HCT116 (cell line): ENCODE results near the gene PPP1R1C. TPM values are rescaled to one million over a fixed set of nuclear protein-coding genes. Genes with fewer than 3 reads are reported as not detected.

Experiments used
- ATAC-seq: fragments of 200-7000 bp; cut with Tn5 transposase; 2 replicates; pipeline ENCODE4 v1.9.1; 2020; ENCODE audit warnings: mild to moderate bottlenecking, moderate library complexity
- BruUV-seq: library from RNA; stranded (reverse); fragments of 400-500 nt; replicated peaks from 2 replicates; lab custom pipeline; 2021; lab: Mats Ljungman, UMichigan
- CTCF ChIA-PET: fragments of 300-600 bp; sonication (Branson Sonifier 250); formaldehyde crosslinking; loops from one replicate; lab custom pipeline; 2021; ENCODE audit warnings: antibody characterized with exemption; lab: Charles Lee
- POLR2A ChIA-PET: fragments of 300-600, 350-600 bp; sonication (Branson Sonifier 250); formaldehyde crosslinking; loops from one replicate; lab custom pipeline; 2021; ENCODE audit warnings: antibody characterized with exemption; lab: Charles Lee
- RAD21 ChIA-PET, 2 experiments: fragments of 300-600 bp; sonication (Branson Sonifier 250); formaldehyde crosslinking; loops; one replicate each; lab custom pipeline; 2023; ENCODE audit warnings: low total read pairs in 2 of 2; ENCODE audit not compliant: uncharacterized antibody in 2 of 2, unreplicated experiment in 2 of 2, low non-redundant PET in 1 of 2; lab: Charles Lee
- DNase-seq: peaks from one replicate; pipeline ENCODE4 v3.0.0-alpha.2; 2010; ENCODE audit warnings: low read depth, low spot score
- H2AFZ ChIP-seq: fragments of 200-600 bp; shearing (Covaris generic), sonication (generic); 2 replicates; pipeline ENCODE4 v1.6.1; 2017; ENCODE audit warnings: low read depth, mixed run types, mixed read lengths, antibody characterized with exemption, low read length; ENCODE audit not compliant: poor library complexity, severe bottlenecking
- H3K27ac ChIP-seq: 2 replicates; pipeline ENCODE4 v1.5.1; 2012; ENCODE audit warnings: low read depth, low read length
- H3K27me3 ChIP-seq: fragments of 200-600 bp; sonication (generic); 2 replicates; pipeline ENCODE4 v1.6.1; 2016; ENCODE audit warnings: mixed run types, low read length, mixed read lengths; ENCODE audit not compliant: insufficient read depth
- H3K36me3 ChIP-seq, 2 experiments: fragments of 200-500 bp in 1 of 2; fragments of 200-600 bp in 1 of 2; sonication (Bioruptor generic) in 1 of 2; sonication (generic) in 1 of 2; 2 replicates each; pipeline versions ENCODE4 v1.5.1 to v1.6.1; 2014 to 2016; ENCODE audit warnings: low read length in 2 of 2, inconsistent platforms in 1 of 2, mixed read lengths in 1 of 2, mixed run types in 1 of 2; ENCODE audit not compliant: insufficient read depth in 2 of 2, control insufficient read depth in 1 of 2
- H3K4me1 ChIP-seq, 2 experiments: fragments of 200-600 bp in 1 of 2; sonication (generic) in 1 of 2; 2 replicates each; pipeline versions ENCODE4 v1.5.1 to v1.6.1; 2012 to 2017; ENCODE audit warnings: low read length in 2 of 2, inconsistent platforms in 1 of 2, mild to moderate bottlenecking in 1 of 2, mixed read lengths in 1 of 2, mixed run types in 1 of 2, moderate library complexity in 1 of 2; ENCODE audit not compliant: insufficient read depth in 2 of 2, control insufficient read depth in 1 of 2
- H3K4me2 ChIP-seq: fragments of 200-600 bp; sonication (generic); 2 replicates; pipeline ENCODE4 v1.6.1; 2017; ENCODE audit warnings: mixed run types, low read length, mixed read lengths
- H3K4me3 ChIP-seq, 2 experiments: fragments of 200-600 bp in 1 of 2; sonication (generic) in 1 of 2; replicated peaks in 1 of 2; 2 replicates each; pipeline ENCODE4 v1.5.1; 2011 to 2016; ENCODE audit warnings: low read length in 2 of 2, control low read depth in 1 of 2, low read depth in 1 of 2, mild to moderate bottlenecking in 1 of 2, mixed read lengths in 1 of 2, mixed run types in 1 of 2
- H3K79me2 ChIP-seq: fragments of 200-600 bp; sonication (generic); 2 replicates; pipeline ENCODE4 v1.6.1; 2017; ENCODE audit warnings: mild to moderate bottlenecking, mixed run types, low read length, moderate library complexity, mixed read lengths; ENCODE audit not compliant: insufficient read depth
- H3K9ac ChIP-seq: fragments of 200-600 bp; sonication (generic); 2 replicates; pipeline ENCODE4 v1.6.1; 2016; ENCODE audit warnings: low read length, mixed read lengths
- H3K9me2 ChIP-seq: fragments of 200-600 bp; sonication (generic), shearing (Covaris generic); 2 replicates; pipeline ENCODE4 v1.6.1; 2017; ENCODE audit warnings: mixed run types, mild to moderate bottlenecking, moderate library complexity; ENCODE audit not compliant: insufficient read depth
- H3K9me3 ChIP-seq, 2 experiments: fragments of 200-500 bp in 1 of 2; fragments of 200-600 bp in 1 of 2; sonication (Bioruptor generic) in 1 of 2; sonication (generic) in 1 of 2; 2 replicates each; pipeline ENCODE4 v1.6.1; 2014 to 2017; ENCODE audit warnings: low read length in 2 of 2, mixed read lengths in 2 of 2, inconsistent platforms in 1 of 2, low read depth in 1 of 2, mild to moderate bottlenecking in 1 of 2, mixed run types in 1 of 2, moderate library complexity in 1 of 2; ENCODE audit not compliant: control insufficient read depth in 1 of 2, insufficient read depth in 1 of 2
- H4K20me1 ChIP-seq: fragments of 200-600 bp; sonication (generic), shearing (Covaris generic); 2 replicates; pipeline ENCODE4 v1.6.1; 2017; ENCODE audit warnings: mixed run types, mild to moderate bottlenecking, moderate library complexity; ENCODE audit not compliant: insufficient read depth
- CBX3 ChIP-seq: IDR thresholded peaks from 2 replicates; pipeline ENCODE4 v1.6.1; 2012; ENCODE audit warnings: low read depth
- CEBPB ChIP-seq: IDR thresholded peaks from 2 replicates; pipeline ENCODE4 v1.6.1; 2012; ENCODE audit warnings: low read depth
- EGR1 ChIP-seq: IDR thresholded peaks from 2 replicates; pipeline ENCODE4 v1.6.1; 2012; ENCODE audit warnings: low read depth
- EZH2phosphoT487 ChIP-seq: fragments of 200-600 bp; IDR thresholded peaks from 2 replicates; pipeline ENCODE4 v1.6.1; 2018; ENCODE audit warnings: antibody characterized with exemption, borderline replicate concordance
- FOSL1 ChIP-seq: IDR thresholded peaks from 2 replicates; pipeline ENCODE4 v1.6.1; 2012; ENCODE audit warnings: low read depth
- JUND ChIP-seq: IDR thresholded peaks from 2 replicates; pipeline ENCODE4 v1.6.1; 2012
- POLR2A ChIP-seq: IDR thresholded peaks from 2 replicates; pipeline ENCODE4 v1.7.0; 2011; ENCODE audit warnings: borderline replicate concordance; ENCODE audit not compliant: insufficient read depth, insufficient read length; ENCODE audit errors: extremely low read depth
- POLR2AphosphoS5 ChIP-seq: IDR thresholded peaks from 2 replicates; pipeline ENCODE4 v1.6.1; 2011; ENCODE audit warnings: mild to moderate bottlenecking, low read depth, low read length, moderate library complexity
- RAD21 ChIP-seq: IDR thresholded peaks from 2 replicates; pipeline ENCODE4 v1.6.1; 2012; ENCODE audit warnings: low read depth, mild to moderate bottlenecking
- SP1 ChIP-seq: IDR thresholded peaks from 2 replicates; pipeline ENCODE4 v1.6.1; 2012; ENCODE audit warnings: low read depth
- SRF ChIP-seq: IDR thresholded peaks from 2 replicates; pipeline ENCODE4 v1.6.1; 2012; ENCODE audit warnings: low read depth
- TCF7L2 ChIP-seq: IDR thresholded peaks from 2 replicates; pipeline ENCODE4 v1.7.0; 2011; ENCODE audit warnings: borderline replicate concordance, inconsistent platforms; ENCODE audit not compliant: insufficient read depth, insufficient read length; ENCODE audit errors: extremely low read depth
- YY1 ChIP-seq: IDR thresholded peaks from 2 replicates; pipeline ENCODE4 v1.6.1; 2011; ENCODE audit warnings: low read length, low read depth, moderate library complexity, mild to moderate bottlenecking; ENCODE audit not compliant: insufficient replicate concordance; ENCODE audit errors: extremely low read depth
- intact Hi-C: fragments of 100-400 bp; cut with micrococcal nuclease; formaldehyde crosslinking; loops from 2 replicates; pipeline ENCODE4 v1.10.0; 2022
- total RNA-seq: library from RNA; stranded (reverse); gene quantifications from one replicate; pipeline ENCODE4 v1.2.1, GENCODE V29; 2021; ENCODE audit not compliant: unreplicated experiment
- TF ChIP-seq, protein P1 (sequence below), 3 experiments: fragments of 200-600 bp in 1 of 3; sonication (generic) in 1 of 3; IDR thresholded peaks in 2 of 3; conservative IDR thresholded peaks in 1 of 3; 2 replicates each; pipeline ENCODE4 v1.5.1; 2012 to 2017; ENCODE audit warnings: low read depth in 2 of 3, low read length in 2 of 3, antibody characterized with exemption in 1 of 3, borderline replicate concordance in 1 of 3, control low read depth in 1 of 3, mild to moderate bottlenecking in 1 of 3, mixed read lengths in 1 of 3, mixed run types in 1 of 3, moderate library complexity in 1 of 3; ENCODE audit not compliant: insufficient read depth in 1 of 3
- TF ChIP-seq, protein P2 (sequence below): IDR thresholded peaks from 2 replicates; pipeline ENCODE4 v1.6.1; 2012

The PPP1R1C gene
- total RNA-seq, 1 experiment from 2014 or later = 17.8 TPM

DNA sequence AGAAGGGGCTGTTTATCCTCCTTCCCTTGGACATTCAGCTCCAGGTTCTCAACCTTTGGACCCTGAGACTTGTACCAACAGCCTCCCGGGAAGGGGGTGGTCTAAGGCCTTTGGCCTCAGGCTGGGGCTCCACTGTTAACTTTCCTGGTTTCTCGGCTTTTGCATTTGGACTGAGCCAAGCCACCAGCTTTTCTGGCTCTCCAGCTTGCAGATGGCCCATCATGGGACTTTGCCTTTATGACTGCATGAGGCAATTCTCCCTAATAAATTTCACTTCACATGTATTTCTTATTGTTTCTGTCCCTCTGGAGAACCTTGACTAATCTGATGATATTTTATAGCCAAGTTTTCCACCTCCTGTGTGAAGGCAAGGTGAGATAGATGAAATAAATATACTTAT lies 180.8 kb downstream of the PPP1R1C start:
- POLR2A ChIA-PET = no interaction called here
- H3K9ac ChIP-seq = no peak overlapping the region
- intact Hi-C loops = no loop called here
- no peaks in the 10 kb centered on the region for H3K27me3 ChIP-seq
- H3K27ac ChIP-seq = no peak overlapping the region
- H3K4me3 ChIP-seq = no peak overlapping the region
- CTCF ChIA-PET = no interaction called here
- no peak for DNase-seq
- H2AFZ ChIP-seq = no peak overlapping the region
- H3K36me3 ChIP-seq = no peaks in the 10 kb centered on the region
- ATAC-seq = no peak
- H3K4me1 ChIP-seq = no peaks in the 10 kb centered on the region
- H3K4me2 ChIP-seq = no peak overlapping the region
- RAD21 ChIA-PET = no interaction called here
- no peaks in the 10 kb centered on the region for H3K9me3 ChIP-seq
- TF ChIP-seq, protein P1, sequence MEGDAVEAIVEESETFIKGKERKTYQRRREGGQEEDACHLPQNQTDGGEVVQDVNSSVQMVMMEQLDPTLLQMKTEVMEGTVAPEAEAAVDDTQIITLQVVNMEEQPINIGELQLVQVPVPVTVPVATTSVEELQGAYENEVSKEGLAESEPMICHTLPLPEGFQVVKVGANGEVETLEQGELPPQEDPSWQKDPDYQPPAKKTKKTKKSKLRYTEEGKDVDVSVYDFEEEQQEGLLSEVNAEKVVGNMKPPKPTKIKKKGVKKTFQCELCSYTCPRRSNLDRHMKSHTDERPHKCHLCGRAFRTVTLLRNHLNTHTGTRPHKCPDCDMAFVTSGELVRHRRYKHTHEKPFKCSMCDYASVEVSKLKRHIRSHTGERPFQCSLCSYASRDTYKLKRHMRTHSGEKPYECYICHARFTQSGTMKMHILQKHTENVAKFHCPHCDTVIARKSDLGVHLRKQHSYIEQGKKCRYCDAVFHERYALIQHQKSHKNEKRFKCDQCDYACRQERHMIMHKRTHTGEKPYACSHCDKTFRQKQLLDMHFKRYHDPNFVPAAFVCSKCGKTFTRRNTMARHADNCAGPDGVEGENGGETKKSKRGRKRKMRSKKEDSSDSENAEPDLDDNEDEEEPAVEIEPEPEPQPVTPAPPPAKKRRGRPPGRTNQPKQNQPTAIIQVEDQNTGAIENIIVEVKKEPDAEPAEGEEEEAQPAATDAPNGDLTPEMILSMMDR (IDR thresholded peaks at IDR 0.05 in 2 of 3, conservative IDR thresholded peaks at IDR 0.05 in 1 of 3; ENCODE audit: borderline replicate concordance in 1 of 3, insufficient read depth in 1 of 3, low read depth in 2 of 3, low read length in 2 of 3) = no peak
- TF ChIP-seq SRF (no peak), SP1 (no peak), EZH2phosphoT487 (no peak), JUND (no peak), POLR2AphosphoS5 (no peak), FOSL1 (no peak), CBX3 (no peak), RAD21 (no peak), YY1 (no peak)
- H4K20me1 ChIP-seq = no peaks in the 10 kb centered on the region
- no TSS peak for BruUV-seq
- no peaks in the 10 kb centered on the region for H3K9me2 ChIP-seq
- no peaks in the 10 kb centered on the region for H3K79me2 ChIP-seq

DNA sequence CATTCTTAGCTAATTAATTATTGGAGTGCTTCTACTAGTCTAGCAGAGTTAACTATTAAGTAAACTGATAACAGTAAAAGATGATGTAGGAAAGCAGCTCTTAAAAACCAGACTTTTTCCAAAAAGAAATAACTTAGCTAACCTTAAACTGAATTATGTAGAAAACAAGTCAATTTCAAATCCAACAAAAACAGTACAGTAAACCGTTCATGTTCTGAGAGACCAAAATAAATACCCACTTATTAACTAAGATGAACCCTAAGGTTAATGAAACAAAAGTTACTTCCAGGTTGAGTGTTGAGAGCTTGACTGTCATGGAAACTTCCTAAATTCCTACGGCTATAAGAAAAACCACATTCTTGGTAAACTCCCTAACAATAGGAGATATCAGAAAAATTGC lies 181.2 kb downstream of the PPP1R1C start:
- ChIA-PET RAD21 (no interaction called here), CTCF (no interaction called here), POLR2A (no interaction called here)
- BruUV-seq = no TSS peak
- TF ChIP-seq EGR1 = no peak
- TF ChIP-seq CEBPB = no peak
- TF ChIP-seq POLR2A = no peak
- no peak for TF ChIP-seq YY1
- TF ChIP-seq TCF7L2 = no peak
- no peak for TF ChIP-seq SRF
- TF ChIP-seq, protein P2, sequence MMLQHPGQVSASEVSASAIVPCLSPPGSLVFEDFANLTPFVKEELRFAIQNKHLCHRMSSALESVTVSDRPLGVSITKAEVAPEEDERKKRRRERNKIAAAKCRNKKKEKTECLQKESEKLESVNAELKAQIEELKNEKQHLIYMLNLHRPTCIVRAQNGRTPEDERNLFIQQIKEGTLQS = no peak
- TF ChIP-seq JUND = no peak
- TF ChIP-seq FOSL1 = no peak
- Histone ChIP-seq H3K36me3 (no peaks in the 10 kb centered on the region), H3K9me3 (no peaks in the 10 kb centered on the region), H3K9ac (no peak overlapping the region), H3K4me2 (no peak overlapping the region), H3K9me2 (no peaks in the 10 kb centered on the region), H3K79me2 (no peaks in the 10 kb centered on the region), H3K27ac (no peak overlapping the region), H3K4me3 (no peak overlapping the region), H2AFZ (no peak overlapping the region), H3K4me1 (no peaks in the 10 kb centered on the region), H3K27me3 (no peaks in the 10 kb centered on the region), H4K20me1 (no peaks in the 10 kb centered on the region)
- DNase-seq (no peak), ATAC-seq (no peak)
- intact Hi-C loops = no loop called here
